ENCODE results near the gene CFAP68.
A peak's percentile ranks its signal among the peaks of the same experiment; 100 is the strongest.

CFAP68 gene

DNA sequence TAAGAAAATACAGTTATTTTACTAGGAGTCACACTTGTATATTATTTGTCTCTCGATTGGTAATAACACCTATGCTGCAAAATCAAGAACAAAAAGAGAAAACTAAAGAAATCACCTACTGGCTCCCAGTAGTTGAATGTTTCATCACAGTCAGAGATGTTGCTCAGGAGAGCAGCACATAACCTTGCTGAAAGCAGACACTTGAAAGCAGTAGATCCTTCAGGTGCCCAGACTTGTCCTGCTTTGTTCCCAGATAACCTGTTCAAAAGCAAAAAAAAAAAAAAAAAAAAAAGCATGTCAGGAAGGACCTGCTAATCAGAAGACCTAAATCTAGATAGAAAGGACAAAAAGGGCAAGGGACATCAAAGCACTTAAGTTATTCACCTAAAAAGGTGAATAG is 9.2 kb upstream of the CFAP68 start (continued):
- TF ChIP-seq ZBTB49 (tag by site-specific recombination; IDR thresholded peaks at IDR 0.05; ENCODE audit: low read depth) = no peak
- no peak for TF ChIP-seq ZNF404 (tag by site-specific recombination; IDR thresholded peaks at IDR 0.05)
- TF ChIP-seq ZNF624 (tag by site-specific recombination; IDR thresholded peaks at IDR 0.05) = no peak

DNA sequence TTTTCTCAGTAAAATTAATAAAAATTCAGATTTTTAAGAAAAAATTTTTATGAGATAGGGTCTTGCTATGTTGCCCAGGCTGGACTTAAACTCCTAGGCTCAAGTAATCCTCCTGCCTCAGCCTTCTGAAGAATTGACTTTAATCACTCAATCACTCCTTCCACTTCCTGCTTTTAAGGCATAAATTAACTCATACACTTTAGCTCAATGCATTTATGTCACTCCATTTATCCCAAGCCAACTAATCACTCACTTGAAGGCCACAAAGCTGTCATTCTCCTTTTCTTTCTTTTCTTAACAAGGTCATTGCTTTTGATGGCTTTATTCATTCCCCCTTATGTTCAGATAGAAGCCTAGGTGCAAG is 8.8 kb upstream of the CFAP68 start:
- peak overlapping the region; percentile 89 for H3K4me3 ChIP-seq (ENCODE audit: low read depth, low read length)
- TF ChIP-seq ZNF121 (tag by site-specific recombination; IDR thresholded peaks at IDR 0.05) = peak; percentile 94
- no peak for TF ChIP-seq ZNF132 (tag by site-specific recombination; IDR thresholded peaks at IDR 0.05; ENCODE audit: borderline replicate concordance)
- TF ChIP-seq, protein P1, sequence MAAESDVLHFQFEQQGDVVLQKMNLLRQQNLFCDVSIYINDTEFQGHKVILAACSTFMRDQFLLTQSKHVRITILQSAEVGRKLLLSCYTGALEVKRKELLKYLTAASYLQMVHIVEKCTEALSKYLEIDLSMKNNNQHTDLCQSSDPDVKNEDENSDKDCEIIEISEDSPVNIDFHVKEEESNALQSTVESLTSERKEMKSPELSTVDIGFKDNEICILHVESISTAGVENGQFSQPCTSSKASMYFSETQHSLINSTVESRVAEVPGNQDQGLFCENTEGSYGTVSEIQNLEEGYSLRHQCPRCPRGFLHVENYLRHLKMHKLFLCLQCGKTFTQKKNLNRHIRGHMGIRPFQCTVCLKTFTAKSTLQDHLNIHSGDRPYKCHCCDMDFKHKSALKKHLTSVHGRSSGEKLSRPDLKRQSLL (tag by site-specific recombination; IDR thresholded peaks at IDR 0.05) = no peak
- ChIA-PET CTCF (interaction anchor here (0.6 to 2.8 kb wide), 7 partner anchors 9 to 410 kb away, joined by 3 to 17 read pairs (median 4); no protein-coding TSS in a partner anchor), POLR2A (interaction anchor here (0.6 to 1.8 kb wide), 8 partner anchors 19 to 214 kb away, joined by 3 to 18 read pairs (median 4); no protein-coding TSS in a partner anchor)
- 0 out of 2 replicates have a peak overlapping the region, but pooled peaks have one; percentile 66 for H3K27ac ChIP-seq (ENCODE audit: extremely low read depth, low read depth, low read length)
- H3K9me3 ChIP-seq (ENCODE audit: control insufficient read depth, insufficient read depth, low read depth, low read length) = no peaks in the 10 kb centered on the region
- peaks cover 13 to 42% of the 10 kb centered on the region in 2 experiments; a peak in 2 of 3 replicates for H3K36me3 ChIP-seq (ENCODE audit: control insufficient read depth in 2 of 2, insufficient read depth in 1 of 2, low read length in 2 of 2)
- H3K4me1 ChIP-seq (ENCODE audit: control insufficient read depth, insufficient read depth, low read length) = no peaks in the 10 kb centered on the region

GRCh38 chr11:111870886-111871692 is 8.3 kb upstream of the CFAP68 start, which contains the start of gene ALG9:
Gene ALG9 (minus strand): TSS chr11:111871581. CDS start chr11:111871482, 99 bp downstream.
- Histone ChIP-seq H3K4me3 (ENCODE audit: low read depth, low read length) (peak within 1 kb of the TSS; percentile 89), H3K27ac (ENCODE audit: extremely low read depth, low read depth, low read length) (peak within 1 kb of the TSS; percentile 66; the same call in 1 of the 2 replicates), H3K36me3 (ENCODE audit: control insufficient read depth in 2 of 2, insufficient read depth in 1 of 2, low read length in 2 of 2) (peaks cover 9 to 43% of the 10 kb centered on the region in 2 experiments; a peak in 2 of 3 replicates), H3K9me3 (ENCODE audit: control insufficient read depth, insufficient read depth, low read depth, low read length) (no peaks in the 10 kb centered on the region), H3K4me1 (ENCODE audit: control insufficient read depth, insufficient read depth, low read length) (no peaks in the 10 kb centered on the region)
- CTCF ChIA-PET = interaction anchor here (0.6 to 2.8 kb wide), 12 partner anchors 9 to 409 kb away, joined by 3 to 17 read pairs (median 4); partner anchors contain the start of gene DIXDC1
- POLR2A ChIA-PET = interaction anchor here (0.5 to 1.8 kb wide), 16 partner anchors 15 to 350 kb away, joined by 3 to 18 read pairs (median 3); no protein-coding TSS in a partner anchor
- TF ChIP-seq ZBTB49 (tag by site-specific recombination; IDR thresholded peaks at IDR 0.05; ENCODE audit: low read depth) (no peak), ZNF660 (tag by site-specific recombination; IDR thresholded peaks at IDR 0.05) (peak; percentile 51; the same call in 1 of the 2 replicates), ZNF654 (tag by site-specific recombination; IDR thresholded peaks at IDR 0.05; ENCODE audit: low read depth) (no peak), GLIS2 (tag by site-specific recombination; IDR thresholded peaks at IDR 0.05) (peak; percentile 79), ZEB2 (tag by site-specific recombination; IDR thresholded peaks at IDR 0.05) (0 out of 2 replicates have a peak, but pooled peaks have one; percentile 35), SP2 (tag by site-specific recombination; IDR thresholded peaks at IDR 0.05) (peak; percentile 73), REST (tag by site-specific recombination; IDR thresholded peaks at IDR 0.05) (no peak), ZNF785 (tag by site-specific recombination; IDR thresholded peaks at IDR 0.05) (no peak), ZNF692 (tag by site-specific recombination; IDR thresholded peaks at IDR 0.05) (peak; percentile 54; the same call in 1 of the 2 replicates), ZNF658 (tag by site-specific recombination; IDR thresholded peaks at IDR 0.05) (no peak)
